ENCODE results near the gene TSEN54. TPM values are rescaled to one million over a fixed set of nuclear protein-coding genes. Genes with fewer than 3 reads are reported as not detected.
A peak's percentile ranks its signal among the peaks of the same experiment; 100 is the strongest.

TSEN54 gene
- total RNA-seq, 1 experiment from 2014 or later = 87.3 TPM

DNA sequence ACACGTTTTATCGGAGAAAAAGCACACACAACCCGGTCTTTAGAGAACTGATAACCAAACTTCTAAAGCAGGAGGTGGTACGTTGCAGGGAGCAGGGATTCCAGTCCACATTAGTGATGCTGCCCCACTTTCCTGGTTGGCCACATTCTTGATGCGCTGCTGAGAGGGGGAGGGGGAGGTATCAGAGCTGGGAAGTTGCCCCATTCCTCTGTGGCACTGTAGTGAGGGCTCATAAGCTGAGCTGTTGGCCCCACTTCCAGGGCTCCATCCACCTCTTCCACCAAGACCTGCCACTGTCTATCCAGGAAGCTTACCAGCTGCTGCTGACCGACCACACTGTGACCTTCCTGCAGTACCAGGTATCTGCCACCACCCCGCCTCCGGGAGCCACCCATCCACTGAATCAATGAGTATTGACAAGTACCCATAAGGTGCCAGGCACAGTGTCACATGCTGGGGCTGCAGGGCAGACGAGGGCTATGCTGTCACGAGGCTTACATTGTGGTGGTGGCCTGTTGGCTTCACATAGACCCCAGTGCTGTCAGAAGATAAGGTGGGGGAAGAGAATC, 1.1 kb downstream of the TSEN54 start:
- no peaks in the 10 kb centered on the region; the same call in 1 of the 2 replicates for H4K20me1 ChIP-seq (ENCODE audit: insufficient read depth)
- H3K9ac ChIP-seq (ENCODE audit: low read length) = peak overlapping the region; percentile 84
- ChIA-PET RAD21 (ENCODE audit: low non-redundant PET in 1 of 2, low total read pairs in 2 of 2, uncharacterized antibody in 2 of 2, unreplicated experiment in 2 of 2) (interaction anchor here (1.3 to 1.5 kb wide), 2 partner anchors 9 to 32 kb away, joined by 3 to 10 read pairs; no protein-coding TSS in a partner anchor), CTCF (interaction anchor here (0.6 to 2.6 kb wide), 9 partner anchors 10 to 231 kb away, joined by 4 to 20 read pairs (median 5); partner anchors contain the start of genes SMIM5 and TMEM94), POLR2A (interaction anchor here (1.8 kb wide), 1 partner anchor 9 kb away, joined by 7 read pairs; no protein-coding TSS in a partner anchor)
- TSS peak; percentile 57 for BruUV-seq (replicated peaks)
- H3K9me2 ChIP-seq (ENCODE audit: insufficient read depth) = no peaks in the 10 kb centered on the region
- intact Hi-C loops (cut with micrococcal nuclease) = loop anchor here (1.0 to 10.0 kb wide), 6 partner anchors 8 to 245 kb away; partner anchors contain the start of genes LLGL2, MIF4GD and SMIM5
- no peak overlapping the region for H2AFZ ChIP-seq (ENCODE audit: low read depth, low read length, poor library complexity, severe bottlenecking)
- no peaks in the 10 kb centered on the region for H3K27me3 ChIP-seq (ENCODE audit: insufficient read depth, low read length)
- H3K4me1 ChIP-seq (ENCODE audit: control insufficient read depth in 1 of 2, insufficient read depth in 2 of 2, low read length in 2 of 2) = peaks cover 15 to 50% of the 10 kb centered on the region in 2 experiments
- DNase-seq (ENCODE audit: low read depth, low spot score) = peak; percentile 35
- no peaks in the 10 kb centered on the region for H3K9me3 ChIP-seq (ENCODE audit: control insufficient read depth in 1 of 2, insufficient read depth in 1 of 2, low read depth in 1 of 2, low read length in 2 of 2)
- H3K79me2 ChIP-seq (ENCODE audit: insufficient read depth, low read length) = peaks cover 56% of the 10 kb centered on the region
- peaks cover 16 to 46% of the 10 kb centered on the region in 2 experiments for H3K36me3 ChIP-seq (ENCODE audit: control insufficient read depth in 1 of 2, insufficient read depth in 2 of 2, low read length in 2 of 2)
- H3K27ac ChIP-seq (ENCODE audit: low read depth, low read length) = peak overlapping the region; percentile 86
- peak overlapping the region; percentile 83 to 91 for H3K4me3 ChIP-seq (replicated peaks in 1 of 2; ENCODE audit: low read depth in 1 of 2, low read length in 2 of 2)
- ATAC-seq = peak; percentile 26
- peak overlapping the region; percentile 95 for H3K4me2 ChIP-seq (ENCODE audit: low read length)
- TF ChIP-seq ELF1 (IDR thresholded peaks at IDR 0.05; ENCODE audit: borderline replicate concordance, low read depth) (no peak), EZH2phosphoT487 (IDR thresholded peaks at IDR 0.05; ENCODE audit: borderline replicate concordance) (no peak), SRF (IDR thresholded peaks at IDR 0.05; ENCODE audit: low read depth) (no peak), POLR2A (IDR thresholded peaks at IDR 0.05; ENCODE audit: borderline replicate concordance, extremely low read depth, insufficient read depth, insufficient read length) (no peak), ZFX (IDR thresholded peaks at IDR 0.05) (no peak), CTCF (IDR thresholded peaks at IDR 0.05 in 2 of 3, conservative IDR thresholded peaks at IDR 0.05 in 1 of 3; ENCODE audit: borderline replicate concordance in 1 of 3, insufficient read depth in 1 of 3, low read depth in 2 of 3, low read length in 2 of 3) (peak; percentile 16 to 60 (median 58); a peak in 4 of 6 replicates), REST (IDR thresholded peaks at IDR 0.05; ENCODE audit: low read depth) (no peak), FOSL1 (IDR thresholded peaks at IDR 0.05; ENCODE audit: low read depth) (no peak), POLR2AphosphoS5 (IDR thresholded peaks at IDR 0.05; ENCODE audit: low read depth, low read length) (peak; percentile 27; the same call in 1 of the 2 replicates), EGR1 (IDR thresholded peaks at IDR 0.05; ENCODE audit: low read depth) (no peak), CBX3 (IDR thresholded peaks at IDR 0.05; ENCODE audit: low read depth) (no peak), SP1 (IDR thresholded peaks at IDR 0.05; ENCODE audit: low read depth) (no peak), YY1 (IDR thresholded peaks at IDR 0.05; ENCODE audit: extremely low read depth, insufficient replicate concordance, low read depth, low read length) (no peak), TCF7L2 (IDR thresholded peaks at IDR 0.05; ENCODE audit: borderline replicate concordance, extremely low read depth, insufficient read depth, insufficient read length) (no peak), EZH2 (IDR thresholded peaks at IDR 0.05) (no peak), SIN3A (IDR thresholded peaks at IDR 0.05; ENCODE audit: low read depth) (peak; percentile 44; the same call in 1 of the 2 replicates), RAD21 (IDR thresholded peaks at IDR 0.05; ENCODE audit: low read depth) (peak; percentile 21; the same call in 1 of the 2 replicates), ZNF274 (IDR thresholded peaks at IDR 0.05; ENCODE audit: low read depth, low read length) (no peak), JUND (IDR thresholded peaks at IDR 0.05) (no peak)
- TF ChIP-seq, protein P1, sequence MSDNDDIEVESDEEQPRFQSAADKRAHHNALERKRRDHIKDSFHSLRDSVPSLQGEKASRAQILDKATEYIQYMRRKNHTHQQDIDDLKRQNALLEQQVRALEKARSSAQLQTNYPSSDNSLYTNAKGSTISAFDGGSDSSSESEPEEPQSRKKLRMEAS (IDR thresholded peaks at IDR 0.05) = peak; percentile 95
- TF ChIP-seq, protein P2, sequence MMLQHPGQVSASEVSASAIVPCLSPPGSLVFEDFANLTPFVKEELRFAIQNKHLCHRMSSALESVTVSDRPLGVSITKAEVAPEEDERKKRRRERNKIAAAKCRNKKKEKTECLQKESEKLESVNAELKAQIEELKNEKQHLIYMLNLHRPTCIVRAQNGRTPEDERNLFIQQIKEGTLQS (IDR thresholded peaks at IDR 0.05) = no peak
